ENCODE measurements around the gene GPR84.

DNA sequence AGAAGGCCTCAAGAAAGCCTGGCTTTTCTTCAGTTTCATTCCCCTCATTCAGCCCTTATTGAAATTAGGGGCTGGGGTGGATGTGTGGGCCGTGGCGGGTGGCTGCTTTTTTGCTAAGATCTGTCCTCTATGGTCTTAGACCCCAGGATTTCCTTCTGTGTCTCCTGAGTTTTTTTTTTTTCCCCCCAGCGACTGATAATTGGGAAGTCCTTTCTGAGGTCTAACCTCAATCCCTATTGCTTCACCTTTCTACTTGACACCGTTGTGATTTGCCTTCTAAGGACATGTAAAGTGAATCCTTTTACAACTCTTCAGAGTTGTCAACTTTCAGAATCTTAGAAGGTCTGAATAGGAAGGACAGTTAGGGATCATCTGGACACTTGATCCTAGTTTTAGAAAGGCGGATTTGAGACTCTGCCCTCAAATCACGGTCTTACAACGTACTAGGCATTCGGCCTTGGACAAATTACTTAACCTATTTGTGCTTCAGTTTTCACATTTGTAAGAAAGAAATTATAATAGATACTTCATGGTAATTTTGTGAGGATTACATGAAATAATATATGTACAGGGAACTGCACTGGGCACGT, 4.4 kb downstream of the GPR84 start:
- TF ChIP-seq, protein P1, sequence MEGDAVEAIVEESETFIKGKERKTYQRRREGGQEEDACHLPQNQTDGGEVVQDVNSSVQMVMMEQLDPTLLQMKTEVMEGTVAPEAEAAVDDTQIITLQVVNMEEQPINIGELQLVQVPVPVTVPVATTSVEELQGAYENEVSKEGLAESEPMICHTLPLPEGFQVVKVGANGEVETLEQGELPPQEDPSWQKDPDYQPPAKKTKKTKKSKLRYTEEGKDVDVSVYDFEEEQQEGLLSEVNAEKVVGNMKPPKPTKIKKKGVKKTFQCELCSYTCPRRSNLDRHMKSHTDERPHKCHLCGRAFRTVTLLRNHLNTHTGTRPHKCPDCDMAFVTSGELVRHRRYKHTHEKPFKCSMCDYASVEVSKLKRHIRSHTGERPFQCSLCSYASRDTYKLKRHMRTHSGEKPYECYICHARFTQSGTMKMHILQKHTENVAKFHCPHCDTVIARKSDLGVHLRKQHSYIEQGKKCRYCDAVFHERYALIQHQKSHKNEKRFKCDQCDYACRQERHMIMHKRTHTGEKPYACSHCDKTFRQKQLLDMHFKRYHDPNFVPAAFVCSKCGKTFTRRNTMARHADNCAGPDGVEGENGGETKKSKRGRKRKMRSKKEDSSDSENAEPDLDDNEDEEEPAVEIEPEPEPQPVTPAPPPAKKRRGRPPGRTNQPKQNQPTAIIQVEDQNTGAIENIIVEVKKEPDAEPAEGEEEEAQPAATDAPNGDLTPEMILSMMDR (IDR thresholded peaks at IDR 0.05) = no peak
- TF ChIP-seq EP300 (IDR thresholded peaks at IDR 0.05) = no peak

Measured in tibial nerve (tissue), 4 donors.